GM12865 (cell line): ENCODE measurements around the gene MR1.

Experiments used
- DNase-seq: peaks from one replicate; pipeline ENCODE4 v3.0.0; 2010; ENCODE audit warnings: low read depth
- H3K4me3 ChIP-seq: 2 replicates; pipeline ENCODE4 v1.5.1; 2011; ENCODE audit warnings: mild to moderate bottlenecking, low read depth, low read length, control low read depth
- TF ChIP-seq, protein P1 (sequence below): IDR thresholded peaks from 2 replicates; pipeline ENCODE4 v1.5.1; 2011; ENCODE audit warnings: low read length, control low read depth, low read depth, inconsistent platforms; ENCODE audit not compliant: insufficient read depth; ENCODE audit errors: missing control alignments

Gene MR1

DNA sequence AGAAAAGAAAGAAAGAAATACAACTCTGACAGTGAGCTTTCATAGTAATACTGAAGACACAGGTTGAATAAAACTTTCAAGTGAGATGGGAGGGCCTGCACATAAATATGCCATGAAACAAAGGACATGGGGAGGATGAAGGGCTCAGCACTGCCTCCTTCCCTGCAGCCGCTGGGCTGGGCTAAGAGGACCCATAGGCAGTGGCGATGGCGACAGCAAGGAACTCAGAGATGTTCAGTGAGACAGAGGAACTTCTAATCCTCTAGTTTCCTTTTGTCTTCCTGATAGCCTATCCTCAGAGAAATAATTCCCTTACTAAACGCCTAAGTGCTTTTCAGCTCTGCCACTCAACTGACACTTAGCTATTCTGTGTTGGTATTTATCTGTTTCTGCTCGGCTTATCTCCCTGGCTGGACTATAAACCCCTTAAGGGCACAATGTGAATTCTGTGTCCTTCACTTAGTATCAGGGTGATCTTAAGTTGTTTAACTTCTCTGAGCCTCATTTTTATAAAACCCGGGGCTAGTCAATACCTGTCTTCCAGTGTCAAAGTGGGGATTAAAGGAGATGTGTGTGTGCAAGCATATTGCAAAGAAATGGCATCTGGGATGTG is 30.3 kb downstream of the MR1 start:
- H3K4me3 ChIP-seq, result no peak overlapping the region
- no peak for DNase-seq
- TF ChIP-seq, protein P1, sequence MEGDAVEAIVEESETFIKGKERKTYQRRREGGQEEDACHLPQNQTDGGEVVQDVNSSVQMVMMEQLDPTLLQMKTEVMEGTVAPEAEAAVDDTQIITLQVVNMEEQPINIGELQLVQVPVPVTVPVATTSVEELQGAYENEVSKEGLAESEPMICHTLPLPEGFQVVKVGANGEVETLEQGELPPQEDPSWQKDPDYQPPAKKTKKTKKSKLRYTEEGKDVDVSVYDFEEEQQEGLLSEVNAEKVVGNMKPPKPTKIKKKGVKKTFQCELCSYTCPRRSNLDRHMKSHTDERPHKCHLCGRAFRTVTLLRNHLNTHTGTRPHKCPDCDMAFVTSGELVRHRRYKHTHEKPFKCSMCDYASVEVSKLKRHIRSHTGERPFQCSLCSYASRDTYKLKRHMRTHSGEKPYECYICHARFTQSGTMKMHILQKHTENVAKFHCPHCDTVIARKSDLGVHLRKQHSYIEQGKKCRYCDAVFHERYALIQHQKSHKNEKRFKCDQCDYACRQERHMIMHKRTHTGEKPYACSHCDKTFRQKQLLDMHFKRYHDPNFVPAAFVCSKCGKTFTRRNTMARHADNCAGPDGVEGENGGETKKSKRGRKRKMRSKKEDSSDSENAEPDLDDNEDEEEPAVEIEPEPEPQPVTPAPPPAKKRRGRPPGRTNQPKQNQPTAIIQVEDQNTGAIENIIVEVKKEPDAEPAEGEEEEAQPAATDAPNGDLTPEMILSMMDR, result no peak

DNA sequence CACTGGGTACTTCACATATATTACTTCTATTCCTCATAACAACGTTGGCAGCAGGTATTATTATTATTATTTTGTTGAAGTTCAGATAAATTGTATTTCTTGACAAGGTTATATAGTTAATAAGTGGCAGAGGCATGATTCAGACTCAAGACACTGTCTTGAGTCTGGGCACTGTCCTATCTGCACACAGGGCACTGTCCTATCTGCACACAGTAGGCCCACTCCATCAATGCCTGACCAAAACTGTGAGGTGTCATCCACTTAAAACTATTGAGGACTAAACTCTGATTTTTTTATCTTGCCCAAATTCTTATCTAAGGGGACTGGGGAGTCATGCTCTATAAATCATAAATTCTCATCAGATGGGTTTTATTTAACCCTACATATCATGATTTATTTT is 30.9 kb downstream of the MR1 start:
- H3K4me3 ChIP-seq, result no peak overlapping the region
- TF ChIP-seq, protein P1, result no peak
- DNase-seq, result no peak

DNA sequence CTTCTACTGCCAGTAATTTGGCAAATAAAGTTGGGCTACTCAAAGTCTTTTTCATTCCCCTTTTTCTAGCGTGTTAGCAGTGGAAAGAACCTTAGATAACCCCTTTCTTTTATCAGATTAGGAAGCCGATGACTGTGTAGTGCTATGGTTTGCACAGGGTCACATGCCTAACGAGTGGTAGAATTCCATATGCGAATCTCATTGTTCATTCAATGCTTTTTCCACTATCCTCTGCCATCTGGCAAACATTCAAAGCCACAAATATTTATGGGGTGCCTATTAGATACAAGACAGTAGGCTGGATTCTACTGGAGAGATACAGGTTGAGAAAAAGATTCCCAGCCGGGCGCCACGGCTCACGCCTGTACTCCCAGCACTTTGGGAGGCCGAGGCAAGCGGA is 39.9 kb downstream of the MR1 start:
- no peak overlapping the region for H3K4me3 ChIP-seq
- TF ChIP-seq, protein P1, result no peak
- no peak for DNase-seq

DNA sequence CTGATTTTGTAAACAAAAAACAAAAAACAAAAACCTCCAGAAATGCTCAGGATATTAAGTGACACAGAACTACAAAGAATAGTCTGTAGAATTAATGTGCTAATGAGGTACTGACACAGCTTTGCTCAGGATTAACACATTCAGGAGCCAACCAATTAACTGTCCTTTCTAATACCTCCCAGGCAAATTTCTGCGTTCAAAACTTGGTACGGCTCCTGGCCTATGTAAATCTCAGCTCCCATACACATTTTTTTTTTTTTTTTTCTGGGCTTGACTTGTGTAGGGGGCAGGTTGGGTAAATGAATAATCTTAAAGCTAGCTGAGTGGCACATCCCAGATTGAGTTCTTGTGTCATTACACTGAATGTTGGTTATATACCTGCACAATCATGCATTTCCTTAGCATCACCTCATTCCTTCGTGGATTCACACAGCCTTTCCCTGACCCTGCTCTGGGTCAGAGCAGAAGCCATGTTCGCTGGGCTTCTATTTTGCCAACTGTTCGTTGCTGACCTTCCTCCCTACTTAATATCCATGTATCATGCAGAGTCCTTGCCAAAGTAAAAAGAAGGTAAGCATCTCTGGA is 42.1 kb downstream of the MR1 start:
- TF ChIP-seq, protein P1, result no peak
- DNase-seq, result no peak
- H3K4me3 ChIP-seq, result no peak overlapping the region

DNA sequence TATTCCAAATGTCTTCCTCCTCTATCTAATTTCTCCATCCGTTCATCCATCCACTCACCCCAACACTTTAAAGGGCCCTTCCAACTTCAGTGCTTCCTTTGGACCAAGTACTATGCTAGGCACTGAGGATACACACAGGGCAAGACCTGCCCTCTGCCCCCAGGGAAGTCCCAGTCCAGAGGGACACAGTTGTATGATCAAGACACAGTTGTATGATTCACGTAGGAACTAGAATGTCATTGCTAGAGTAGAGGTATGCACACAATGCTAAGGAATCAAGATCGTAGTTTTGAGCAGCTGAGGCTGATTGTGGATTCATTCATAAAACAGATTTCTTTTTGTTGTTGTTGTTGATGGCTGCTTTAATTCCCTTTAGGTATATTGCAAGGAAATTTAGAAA is 43.1 kb downstream of the MR1 start:
- no peak for DNase-seq
- no peak overlapping the region for H3K4me3 ChIP-seq
- TF ChIP-seq, protein P1, result no peak

DNA sequence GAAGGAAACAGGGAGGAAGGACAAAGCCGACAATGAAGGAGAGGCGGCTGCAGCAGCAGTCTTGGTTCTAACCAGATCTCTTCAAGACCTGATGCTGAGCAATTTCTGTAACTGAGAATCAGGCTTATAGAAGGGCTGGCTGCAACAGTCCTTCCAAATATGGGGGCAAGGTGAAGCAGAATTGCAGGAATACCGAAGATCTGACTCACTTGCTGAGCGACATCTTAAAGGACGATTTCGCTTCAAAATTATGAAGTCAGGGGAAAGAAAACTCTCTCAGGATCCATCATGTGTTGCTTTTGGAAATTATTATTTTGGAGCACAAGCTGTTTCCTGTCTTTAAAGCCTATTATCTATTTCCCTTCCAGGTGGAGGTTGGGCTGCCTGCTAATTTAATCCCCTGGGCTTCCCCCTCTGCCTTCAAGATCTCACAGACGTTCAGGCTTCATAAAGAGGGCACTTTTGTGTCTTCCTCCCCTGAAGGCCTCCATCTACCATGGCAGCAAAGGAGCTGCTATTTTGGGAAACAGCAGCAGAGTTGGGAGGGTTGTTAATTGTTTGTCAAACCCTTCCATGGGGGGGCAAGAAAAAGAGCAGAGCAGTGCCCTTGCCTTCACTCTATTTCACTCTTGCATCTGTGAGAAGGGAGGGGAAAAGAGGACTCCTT is 43.9 kb downstream of the MR1 start:
- no peak for DNase-seq
- TF ChIP-seq, protein P1, result no peak
- H3K4me3 ChIP-seq, result no peak overlapping the region
